ENCODE measurements around the gene ITK. TPM values are rescaled to one million over a fixed set of nuclear protein-coding genes. Genes with fewer than 3 reads are reported as not detected.
A peak's percentile ranks its signal among the peaks of the same experiment; 100 is the strongest.

The ITK gene
- total RNA-seq, 4 donors from 2014 or later, result 0.40 to 43.4 (median 5.0) TPM

DNA sequence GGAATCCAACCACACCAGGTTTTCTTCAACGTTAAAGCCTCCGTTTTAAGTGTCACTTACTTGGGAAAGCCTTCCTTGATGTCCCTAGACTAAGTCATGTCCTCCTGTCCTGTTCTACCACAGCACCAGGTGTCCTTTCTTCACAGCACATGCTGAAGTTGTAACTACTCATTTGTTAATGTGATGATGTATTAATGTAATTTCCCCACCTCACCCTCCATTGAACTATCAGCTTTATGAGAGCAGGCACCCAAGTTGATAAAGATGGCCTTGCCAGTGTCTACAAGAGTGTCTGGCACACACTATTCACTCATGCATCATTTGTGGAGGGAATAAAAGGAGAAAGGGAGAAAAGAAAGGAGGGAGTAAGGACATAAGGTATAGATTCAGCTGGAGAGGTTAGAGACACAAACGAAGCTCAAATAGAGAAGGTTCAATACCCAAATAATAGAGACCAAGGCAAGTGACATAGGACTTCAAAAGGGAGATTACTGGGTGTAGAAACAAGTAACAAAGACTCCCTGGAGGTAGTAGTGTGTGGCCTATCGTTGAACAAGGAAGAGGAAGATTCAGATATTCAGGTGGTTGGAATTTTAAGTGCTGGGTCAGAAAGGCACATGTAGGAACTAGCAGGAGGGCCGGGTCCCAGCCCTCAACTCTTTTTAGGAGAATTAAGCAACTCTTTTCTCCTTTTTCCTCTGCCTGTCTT is 6.6 kb downstream of the ITK start:
- Histone ChIP-seq H3K27ac (no peak overlapping the region), H3K4me3 (no peak overlapping the region), H3K36me3 (no peaks in the 10 kb centered on the region), H3K27me3 (no peaks in the 10 kb centered on the region), H3K9me3 (no peaks in the 10 kb centered on the region), H3K4me1 (no peaks in the 10 kb centered on the region)
- 61% methylated on average over 5 of the region's 5 CpGs for WGBS, 2 donors (ENCODE audit: low coverage in 1 of 2)
- no peak for DNase-seq
- in situ Hi-C loops (cut with MboI; ENCODE audit: low pct_ligation_motif_present in 1 of 4, low pct_unique_long_range_greater_than_20kb in 1 of 4, low sequenced_read_pairs in 3 of 4), result no loop called here
- intact Hi-C loops (cut with DNase I; ENCODE audit: low total_unique reads), result no loop called here
- TF ChIP-seq EP300 (IDR thresholded peaks at IDR 0.05; ENCODE audit: low read depth), result no peak
- no peak for TF ChIP-seq POLR2A (IDR thresholded peaks at IDR 0.05)
- TF ChIP-seq, protein P1, sequence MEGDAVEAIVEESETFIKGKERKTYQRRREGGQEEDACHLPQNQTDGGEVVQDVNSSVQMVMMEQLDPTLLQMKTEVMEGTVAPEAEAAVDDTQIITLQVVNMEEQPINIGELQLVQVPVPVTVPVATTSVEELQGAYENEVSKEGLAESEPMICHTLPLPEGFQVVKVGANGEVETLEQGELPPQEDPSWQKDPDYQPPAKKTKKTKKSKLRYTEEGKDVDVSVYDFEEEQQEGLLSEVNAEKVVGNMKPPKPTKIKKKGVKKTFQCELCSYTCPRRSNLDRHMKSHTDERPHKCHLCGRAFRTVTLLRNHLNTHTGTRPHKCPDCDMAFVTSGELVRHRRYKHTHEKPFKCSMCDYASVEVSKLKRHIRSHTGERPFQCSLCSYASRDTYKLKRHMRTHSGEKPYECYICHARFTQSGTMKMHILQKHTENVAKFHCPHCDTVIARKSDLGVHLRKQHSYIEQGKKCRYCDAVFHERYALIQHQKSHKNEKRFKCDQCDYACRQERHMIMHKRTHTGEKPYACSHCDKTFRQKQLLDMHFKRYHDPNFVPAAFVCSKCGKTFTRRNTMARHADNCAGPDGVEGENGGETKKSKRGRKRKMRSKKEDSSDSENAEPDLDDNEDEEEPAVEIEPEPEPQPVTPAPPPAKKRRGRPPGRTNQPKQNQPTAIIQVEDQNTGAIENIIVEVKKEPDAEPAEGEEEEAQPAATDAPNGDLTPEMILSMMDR (IDR thresholded peaks at IDR 0.05), result no peak
- TF ChIP-seq POLR2AphosphoS5 (IDR thresholded peaks at IDR 0.05), result no peak

DNA sequence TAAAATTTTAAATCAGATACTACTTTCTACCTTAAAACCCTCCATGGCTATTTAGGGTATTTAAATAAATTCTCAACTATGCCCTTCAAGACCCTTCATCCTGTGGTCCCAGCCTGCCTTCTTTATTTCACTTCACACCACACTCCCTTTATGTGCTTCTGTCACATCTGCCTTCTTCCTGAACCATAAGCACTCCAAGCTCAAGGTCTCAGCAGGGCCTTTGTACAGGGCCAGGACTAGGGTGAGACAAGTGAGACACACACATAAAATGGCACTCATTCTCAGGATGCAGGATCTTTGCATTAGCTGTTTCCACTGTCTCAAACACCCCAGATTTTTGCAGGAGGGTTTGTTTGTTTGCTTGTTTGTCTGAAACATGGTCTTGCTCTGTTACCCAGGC is 7.6 kb downstream of the ITK start:
- H3K36me3 ChIP-seq, result no peaks in the 10 kb centered on the region
- H3K27ac ChIP-seq, result no peak overlapping the region
- H3K9me3 ChIP-seq, result no peaks in the 10 kb centered on the region
- in situ Hi-C loops (cut with MboI; ENCODE audit: low pct_ligation_motif_present in 1 of 4, low pct_unique_long_range_greater_than_20kb in 1 of 4, low sequenced_read_pairs in 3 of 4), result no loop called here
- no peaks in the 10 kb centered on the region for H3K27me3 ChIP-seq
- TF ChIP-seq, protein P1 (IDR thresholded peaks at IDR 0.05), result no peak
- no peak for TF ChIP-seq POLR2AphosphoS5 (IDR thresholded peaks at IDR 0.05)
- no peak for TF ChIP-seq EP300 (IDR thresholded peaks at IDR 0.05; ENCODE audit: low read depth)
- no peak for TF ChIP-seq POLR2A (IDR thresholded peaks at IDR 0.05)
- intact Hi-C loops (cut with DNase I; ENCODE audit: low total_unique reads), result no loop called here
- DNase-seq, result no peak
- no peak overlapping the region for H3K4me3 ChIP-seq
- no peaks in the 10 kb centered on the region for H3K4me1 ChIP-seq

DNA sequence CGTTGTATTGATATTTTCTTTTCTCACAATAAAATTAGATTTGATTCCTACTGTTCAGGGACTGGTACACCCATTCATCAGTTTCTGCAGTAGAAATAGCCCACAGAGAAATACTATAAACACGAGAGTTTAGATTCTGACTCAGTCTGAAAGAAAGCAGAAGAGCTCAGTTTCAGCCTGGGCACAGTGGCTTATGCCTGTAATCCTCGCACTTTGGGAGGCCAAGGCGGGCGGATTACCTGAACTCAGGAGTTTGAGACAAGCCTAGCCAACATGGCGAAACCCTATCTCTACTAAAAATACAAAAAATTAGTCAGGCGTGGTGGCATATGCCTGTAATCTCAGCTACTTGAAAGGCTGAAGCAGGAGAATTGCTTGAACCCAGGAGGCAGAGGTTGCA is 8.6 kb downstream of the ITK start:
- H3K27ac ChIP-seq, result no peak overlapping the region

DNA sequence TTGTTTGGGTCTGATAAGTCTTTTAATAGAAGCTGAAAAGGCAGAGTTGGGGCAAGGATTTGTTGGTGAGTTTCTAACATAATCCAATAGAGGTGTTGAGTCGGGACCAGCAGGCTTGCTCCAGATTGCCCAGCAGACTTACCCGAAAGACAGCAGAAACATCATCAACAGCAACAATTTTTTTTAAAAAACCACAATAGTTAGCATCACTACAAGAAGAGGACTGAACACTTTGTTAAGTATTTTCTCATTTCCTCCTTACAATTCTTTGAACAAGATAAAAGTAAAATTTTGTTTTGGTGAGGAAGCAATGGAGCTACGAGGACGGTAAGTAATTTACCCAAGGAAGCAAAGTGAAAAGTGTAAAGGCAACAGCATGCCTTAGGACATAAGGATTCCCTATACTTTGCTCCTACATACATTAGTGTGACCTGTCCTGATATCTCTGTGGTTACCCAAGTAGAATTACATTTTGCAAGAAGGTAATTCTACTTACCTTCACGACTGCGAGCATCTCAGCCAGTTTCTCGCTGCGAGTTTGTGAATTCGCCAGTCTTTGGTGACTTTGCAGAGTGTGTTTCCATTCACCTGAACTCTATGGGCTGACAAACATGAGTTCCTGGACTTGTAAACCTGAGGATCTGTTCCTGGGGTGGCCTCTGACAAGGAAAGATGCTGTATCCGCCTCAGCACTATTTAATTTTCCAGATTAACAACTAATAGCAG is 13.2 kb downstream of the ITK start:
- no peaks in the 10 kb centered on the region for H3K4me1 ChIP-seq
- TF ChIP-seq, protein P1 (IDR thresholded peaks at IDR 0.05), result no peak
- TF ChIP-seq POLR2AphosphoS5 (IDR thresholded peaks at IDR 0.05) (no peak), POLR2A (IDR thresholded peaks at IDR 0.05) (no peak), EP300 (IDR thresholded peaks at IDR 0.05; ENCODE audit: low read depth) (no peak)
- intact Hi-C loops (cut with DNase I; ENCODE audit: low total_unique reads), result no loop called here
- 75 to 88% methylated on average over 9 to 10 of the region's 10 CpGs for WGBS, 2 donors (ENCODE audit: low coverage in 1 of 2)
- DNase-seq, result no peak
- in situ Hi-C loops (cut with MboI; ENCODE audit: low pct_ligation_motif_present in 1 of 4, low pct_unique_long_range_greater_than_20kb in 1 of 4, low sequenced_read_pairs in 3 of 4), result no loop called here
- no peak overlapping the region for H3K4me3 ChIP-seq
- H3K27ac ChIP-seq, result peak overlapping the region; percentile 6 to 48 (median 24)
- H3K27me3 ChIP-seq, result no peaks in the 10 kb centered on the region
- no peaks in the 10 kb centered on the region for H3K9me3 ChIP-seq
- H3K36me3 ChIP-seq, result no peaks in the 10 kb centered on the region

More for the DNA sequence above, 8.6 kb downstream of the ITK start:
- H3K9me3 ChIP-seq, result no peaks in the 10 kb centered on the region
- H3K36me3 ChIP-seq, result no peaks in the 10 kb centered on the region
- intact Hi-C loops (cut with DNase I; ENCODE audit: low total_unique reads), result no loop called here
- H3K27me3 ChIP-seq, result no peaks in the 10 kb centered on the region
- in situ Hi-C loops (cut with MboI; ENCODE audit: low pct_ligation_motif_present in 1 of 4, low pct_unique_long_range_greater_than_20kb in 1 of 4, low sequenced_read_pairs in 3 of 4), result no loop called here
- no peak for DNase-seq
- 64 to 72% methylated on average over 2 to 7 of the region's 7 CpGs for WGBS, 2 donors (ENCODE audit: low coverage in 1 of 2)
- TF ChIP-seq EP300 (IDR thresholded peaks at IDR 0.05; ENCODE audit: low read depth), result no peak
- TF ChIP-seq POLR2AphosphoS5 (IDR thresholded peaks at IDR 0.05), result no peak
- no peaks in the 10 kb centered on the region for H3K4me1 ChIP-seq
- H3K4me3 ChIP-seq, result no peak overlapping the region

Data from transverse colon (tissue), 4 donors.